ENCODE results near the gene SAMD14. TPM values are rescaled to one million over a fixed set of nuclear protein-coding genes. Genes with fewer than 3 reads are reported as not detected.

The SAMD14 gene
- total RNA-seq, 1 donor = 1.1 TPM

DNA sequence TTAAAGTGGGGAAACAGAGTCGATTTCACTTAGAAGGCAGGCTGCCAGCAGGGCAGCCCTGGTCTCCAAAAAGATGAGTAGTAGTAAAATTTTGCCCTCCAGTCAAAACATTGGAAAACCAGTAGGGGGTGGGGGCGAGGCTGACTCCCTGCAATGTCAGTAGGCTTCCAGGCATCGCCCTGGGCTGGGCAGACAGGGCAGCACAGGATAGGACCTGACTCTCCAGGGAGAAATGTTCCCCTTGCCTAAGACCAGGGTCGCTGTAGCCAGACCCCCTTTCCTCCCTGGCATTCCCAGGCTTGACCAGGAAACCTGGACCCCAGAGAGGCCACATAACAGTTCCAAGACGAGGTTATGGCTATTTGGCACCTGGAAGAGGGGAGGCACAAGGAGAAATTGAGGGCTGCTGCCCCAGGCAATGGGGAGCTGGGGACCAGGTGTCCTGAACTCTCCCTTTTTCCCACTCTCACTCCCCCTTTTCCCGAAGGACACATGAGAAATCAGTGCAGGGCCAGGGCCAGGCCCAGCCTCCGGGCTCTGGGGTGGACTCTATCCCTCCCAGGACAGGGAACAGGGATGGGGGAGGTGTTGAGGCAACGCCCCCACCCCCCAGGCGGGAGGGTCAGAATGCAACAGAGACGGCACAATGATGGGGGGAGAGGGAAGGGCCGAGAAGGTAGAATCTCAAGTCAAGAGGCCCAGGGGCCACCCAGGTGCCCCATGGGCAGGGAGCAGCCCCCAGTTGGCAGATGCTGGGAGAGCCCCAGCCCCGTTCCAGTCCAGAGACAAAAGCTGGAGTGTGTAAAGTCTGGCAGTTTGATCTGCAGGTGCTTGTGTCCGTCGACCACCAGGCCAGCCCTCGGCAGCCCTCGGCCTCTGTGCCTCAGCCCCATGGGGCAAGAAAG is 4.5 kb upstream of the SAMD14 start:
- DNase-seq (ENCODE audit: low read depth in 2 of 3, low spot score in 2 of 3) = no peak

DNA sequence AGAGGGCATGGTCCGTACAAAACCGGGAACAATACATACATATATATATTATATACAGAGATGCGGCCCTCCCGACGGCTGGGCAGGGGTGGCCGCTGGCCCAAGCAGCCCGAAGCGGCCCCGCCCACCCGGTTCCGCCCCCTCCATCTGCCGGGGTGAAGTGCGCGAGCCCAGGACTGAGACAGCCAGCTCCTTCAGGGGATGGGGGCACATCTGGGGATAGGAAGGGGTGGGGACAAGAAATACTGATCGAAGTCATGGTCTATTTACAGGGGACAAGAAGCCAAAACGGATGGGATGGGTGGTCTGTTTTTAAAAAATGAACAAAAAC is 3.8 kb upstream of the SAMD14 start:
- DNase-seq (ENCODE audit: low read depth in 2 of 3, low spot score in 2 of 3) = no peak

DNA sequence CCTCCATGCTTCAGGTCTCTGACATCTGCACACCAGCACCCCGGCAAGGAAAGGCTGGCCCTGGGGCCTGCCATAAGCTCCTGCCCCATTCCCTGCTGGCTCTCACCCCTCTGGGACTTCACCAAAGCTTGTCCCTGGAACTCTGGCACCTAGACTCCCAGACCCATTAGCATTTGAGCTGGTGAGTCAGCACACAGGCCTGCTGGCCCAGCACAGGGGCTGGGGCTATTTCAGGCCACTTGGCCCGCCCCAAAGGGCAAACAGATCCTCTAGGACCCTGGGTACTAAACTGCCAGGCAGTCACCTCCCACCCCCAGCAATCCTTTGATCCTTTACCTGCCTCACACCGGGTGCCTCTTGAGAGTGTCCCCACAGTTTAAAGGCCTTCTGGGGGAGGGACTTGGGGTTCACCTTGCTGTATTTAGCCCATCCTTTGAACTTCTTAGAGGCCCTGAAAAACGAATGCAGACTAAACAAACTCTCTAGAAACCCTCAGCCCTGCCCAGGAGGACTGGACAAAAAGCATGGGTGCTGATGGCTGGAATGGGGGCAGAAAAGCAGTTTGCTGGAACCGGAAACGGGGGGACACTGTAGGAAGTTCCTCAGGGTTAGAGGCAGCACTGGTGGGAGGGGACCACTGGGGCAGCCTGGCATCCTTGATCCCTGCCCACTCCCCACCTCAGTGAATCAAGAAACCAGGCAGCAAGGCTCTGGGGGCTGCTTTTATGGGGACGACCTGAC is 3.2 kb upstream of the SAMD14 start:
- no peak for DNase-seq (ENCODE audit: low read depth in 2 of 3, low spot score in 2 of 3)

DNA sequence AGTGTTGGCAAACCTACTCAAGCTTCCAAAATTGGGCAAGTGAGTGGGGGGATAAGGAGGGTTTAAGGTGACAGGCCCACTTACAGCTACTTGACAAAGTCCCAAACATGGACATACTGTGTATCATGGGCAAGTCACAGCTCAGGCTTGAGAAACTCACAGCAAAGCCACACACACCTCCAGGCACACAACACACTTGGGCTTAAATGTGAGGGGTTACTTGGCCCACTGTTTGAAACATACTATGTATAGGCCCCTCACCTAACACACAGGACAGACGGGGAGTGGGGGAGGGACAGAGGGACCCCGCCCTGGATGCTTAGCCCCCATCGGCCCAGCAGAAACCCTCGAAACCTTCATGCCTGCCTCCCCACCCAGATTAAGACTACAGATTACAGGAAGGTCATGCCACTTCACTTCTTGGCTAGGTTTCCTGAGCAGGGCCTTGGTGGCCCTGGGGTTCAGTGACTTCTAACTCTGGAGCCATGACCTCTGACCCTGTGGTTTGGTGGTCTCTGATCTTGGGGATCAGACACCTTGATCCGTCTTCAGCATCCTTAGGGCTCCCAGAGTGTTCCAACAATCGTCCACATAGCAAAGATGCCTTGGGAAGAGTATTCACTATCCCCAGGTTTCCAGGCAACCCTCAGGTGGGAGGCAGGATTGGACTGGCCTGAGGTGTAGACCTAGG is 2.3 kb upstream of the SAMD14 start:
- DNase-seq (ENCODE audit: low read depth in 2 of 3, low spot score in 2 of 3) = no peak

DNA sequence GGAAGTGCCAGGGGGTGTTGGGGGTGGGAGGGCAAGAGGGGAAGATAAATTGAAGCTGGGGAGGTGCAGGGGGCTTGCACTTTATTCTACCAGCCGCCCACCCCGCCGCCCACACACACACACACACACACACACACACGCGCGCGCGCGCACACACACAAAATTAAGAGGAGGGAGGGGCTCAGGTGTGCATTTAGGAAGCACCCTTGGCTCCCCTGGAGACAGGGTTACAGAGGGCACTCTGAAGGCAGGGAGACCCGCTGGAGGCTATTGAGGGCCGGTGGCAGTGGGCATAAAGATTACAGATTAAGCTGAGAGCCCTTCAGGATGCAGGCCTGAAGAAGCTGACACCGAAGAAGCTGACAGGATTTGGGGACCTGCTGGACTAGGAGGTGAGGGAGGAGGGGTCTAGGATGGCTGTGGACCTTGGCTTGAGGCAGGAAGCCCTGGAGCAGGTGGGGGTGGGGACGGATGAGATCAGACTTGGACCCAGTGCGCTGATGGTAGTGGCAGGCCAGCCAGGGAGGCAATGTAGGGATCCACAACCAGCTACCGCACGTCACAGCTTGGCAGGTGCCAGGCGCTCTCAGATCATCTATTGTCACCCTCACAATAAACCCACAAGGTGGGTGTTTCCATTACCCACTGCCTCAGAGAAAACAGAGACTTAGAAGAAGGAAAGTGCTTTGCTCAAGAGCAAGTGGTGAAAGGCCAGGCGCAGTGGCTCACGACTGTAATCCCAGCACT is 772 bp upstream of the SAMD14 start:
- no peak for DNase-seq (ENCODE audit: low read depth in 2 of 3, low spot score in 2 of 3)

DNA sequence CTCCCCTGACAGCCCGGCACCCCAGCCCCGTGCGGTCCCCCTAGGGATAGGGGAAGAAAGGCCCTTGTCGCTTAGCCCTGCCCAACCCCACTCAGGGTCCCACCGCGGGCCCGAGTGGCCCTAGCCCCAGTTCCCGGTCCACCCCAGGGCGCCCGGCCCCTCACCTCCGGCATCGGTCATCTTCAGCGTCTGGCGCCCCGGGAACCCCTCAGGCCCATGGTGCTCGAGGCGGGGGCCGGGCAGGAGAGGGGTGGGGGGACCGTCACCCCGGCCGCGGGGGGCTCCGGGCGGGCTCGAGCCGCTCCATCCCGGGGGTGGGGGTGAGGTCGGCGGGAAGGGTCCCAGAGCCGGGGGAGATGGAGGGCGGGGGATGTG is 620 bp downstream of the SAMD14 start:
- no peak for DNase-seq (ENCODE audit: low read depth in 2 of 3, low spot score in 2 of 3)

DNA sequence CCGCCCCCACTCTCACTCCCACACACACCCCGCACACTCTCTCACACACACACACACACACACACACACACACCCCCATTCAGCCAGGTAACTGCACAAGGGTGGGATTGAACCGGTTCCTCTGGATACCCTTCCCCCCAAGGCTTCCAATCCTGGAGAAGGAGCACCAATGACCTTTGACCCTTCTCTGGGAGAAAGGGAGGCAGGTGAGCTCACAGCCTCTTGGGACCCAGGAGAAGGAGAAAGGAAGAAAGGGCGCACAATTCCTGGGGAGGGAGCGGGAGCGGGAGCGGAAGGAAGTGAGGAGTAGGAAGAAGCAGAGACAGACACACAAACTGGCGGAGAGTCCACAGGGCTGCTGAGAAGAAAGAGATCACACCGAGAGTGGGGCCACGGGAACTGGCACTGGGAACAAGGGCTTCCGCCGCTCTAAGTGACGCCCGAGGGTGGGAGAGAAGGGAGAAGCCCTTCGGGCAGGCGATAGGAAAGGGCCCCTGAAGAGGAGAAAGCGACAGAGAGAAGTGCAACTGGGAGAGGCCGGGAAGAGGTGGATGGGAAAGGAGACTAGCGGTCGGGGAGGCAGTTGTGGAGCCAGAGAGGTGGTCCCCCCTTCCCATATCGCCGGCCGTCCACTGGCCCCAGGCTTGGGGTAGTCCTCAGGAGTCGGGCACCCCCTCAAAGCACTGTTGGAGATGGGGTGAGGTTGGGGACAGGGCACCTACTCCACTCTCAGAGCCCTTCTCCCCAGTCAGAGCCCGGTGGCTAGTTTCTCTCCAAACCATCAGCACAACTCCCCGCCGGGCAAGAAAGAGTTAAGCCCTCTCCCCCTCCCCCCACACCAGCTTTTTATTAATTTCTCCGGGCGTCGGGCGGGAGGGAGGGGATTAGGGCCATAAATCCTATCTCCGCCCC is 1.3 kb downstream of the SAMD14 start:
- DNase-seq (ENCODE audit: low read depth in 2 of 3, low spot score in 2 of 3) = no peak

DNA sequence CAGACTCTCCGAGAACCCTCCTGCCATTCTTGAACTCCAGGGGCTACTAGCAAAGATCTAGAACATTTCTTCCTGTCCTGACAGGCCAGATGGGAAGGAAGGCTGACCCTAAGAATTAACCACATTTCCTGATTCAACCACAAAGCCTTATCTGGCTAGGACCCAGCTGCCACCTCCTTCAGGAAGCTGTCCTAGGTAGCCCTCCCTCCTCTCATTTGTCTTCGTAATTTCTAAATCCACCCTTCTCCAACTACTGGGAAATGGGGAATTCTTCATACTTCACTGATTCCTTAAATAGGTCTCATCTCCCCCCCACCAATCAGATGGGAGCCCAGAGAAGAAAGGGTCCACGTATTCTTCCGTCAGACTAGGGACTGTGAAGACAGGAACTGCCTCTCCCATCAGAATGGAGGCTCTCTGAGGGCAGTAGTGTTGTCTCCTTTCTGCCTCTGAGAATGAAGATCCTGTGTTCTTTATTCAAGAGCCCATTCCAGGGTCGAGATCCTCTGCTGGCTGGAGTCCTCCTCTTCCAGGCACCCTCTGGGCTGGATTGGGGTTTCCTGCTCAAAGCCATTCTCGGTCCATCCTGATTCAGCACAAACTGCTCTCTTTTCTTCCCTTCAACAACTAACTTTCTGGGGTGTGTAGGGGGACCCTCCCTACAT is 2.1 kb downstream of the SAMD14 start:
- peak in 2 of 3 donors; percentile 67 to 72 for DNase-seq (ENCODE audit: low read depth in 2 of 3, low spot score in 2 of 3)

DNA sequence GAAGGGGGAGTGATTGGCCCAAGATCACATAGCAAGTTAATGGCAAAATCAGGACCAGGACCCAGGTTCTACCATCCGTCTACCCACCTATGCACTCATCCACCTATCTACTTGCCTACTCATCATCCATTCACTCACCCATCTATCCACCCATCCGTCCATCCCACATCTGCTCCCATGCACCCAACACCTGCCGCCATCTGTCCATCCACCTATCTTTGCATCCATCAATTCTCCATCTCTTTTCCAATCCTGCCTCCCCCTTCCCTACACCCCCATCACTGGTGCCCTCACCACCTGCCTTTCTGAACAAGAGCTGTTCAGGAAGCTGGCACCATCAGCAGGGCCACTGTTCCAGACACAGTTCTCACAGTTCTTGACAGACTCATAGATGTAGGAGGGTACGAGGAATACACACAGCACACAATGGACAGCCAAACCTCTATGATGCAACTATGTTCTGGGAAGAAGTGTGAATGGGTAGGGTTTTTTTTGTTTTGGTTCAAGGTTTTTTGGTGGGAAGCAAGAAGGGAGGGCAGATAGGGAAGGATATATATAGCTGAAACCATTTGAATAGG is 4.5 kb downstream of the SAMD14 start:
- DNase-seq (ENCODE audit: low read depth in 2 of 3, low spot score in 2 of 3) = no peak

DNA sequence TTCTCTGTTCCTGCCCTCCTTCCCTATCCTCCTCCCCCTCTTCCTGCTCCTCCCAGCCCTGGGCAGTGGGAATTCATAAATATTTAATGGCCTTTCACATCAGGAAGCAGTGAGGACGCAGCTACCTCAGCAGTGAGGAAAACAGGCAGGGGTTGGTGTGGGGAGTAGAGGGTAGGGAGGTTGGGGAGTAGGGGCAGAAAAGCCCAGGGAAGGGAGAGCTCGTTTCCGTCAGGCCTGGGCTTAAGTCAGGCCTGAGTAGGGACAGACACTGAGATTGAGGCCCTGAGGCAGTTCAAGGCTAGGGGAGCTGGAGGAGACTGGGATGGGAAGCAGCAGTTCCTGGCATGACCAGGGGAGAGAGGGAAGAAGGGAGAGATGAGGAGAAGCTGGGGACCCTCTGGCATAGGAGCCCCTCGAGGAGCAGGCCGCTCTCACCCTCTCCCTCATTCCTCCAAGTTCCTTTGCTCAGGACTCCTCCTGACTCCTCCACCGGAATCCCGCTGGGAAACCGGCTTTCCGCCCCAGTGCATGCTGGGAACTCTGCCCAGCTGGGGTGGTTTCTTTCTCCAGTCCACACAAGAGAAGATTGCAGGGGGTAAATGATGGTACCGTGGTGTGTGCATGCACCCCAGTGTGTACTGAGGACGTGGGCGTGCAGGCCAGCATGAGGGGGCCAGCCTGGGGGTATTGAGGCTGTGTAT is 6.2 kb downstream of the SAMD14 start:
- DNase-seq (ENCODE audit: low read depth in 2 of 3, low spot score in 2 of 3) = no peak

DNA sequence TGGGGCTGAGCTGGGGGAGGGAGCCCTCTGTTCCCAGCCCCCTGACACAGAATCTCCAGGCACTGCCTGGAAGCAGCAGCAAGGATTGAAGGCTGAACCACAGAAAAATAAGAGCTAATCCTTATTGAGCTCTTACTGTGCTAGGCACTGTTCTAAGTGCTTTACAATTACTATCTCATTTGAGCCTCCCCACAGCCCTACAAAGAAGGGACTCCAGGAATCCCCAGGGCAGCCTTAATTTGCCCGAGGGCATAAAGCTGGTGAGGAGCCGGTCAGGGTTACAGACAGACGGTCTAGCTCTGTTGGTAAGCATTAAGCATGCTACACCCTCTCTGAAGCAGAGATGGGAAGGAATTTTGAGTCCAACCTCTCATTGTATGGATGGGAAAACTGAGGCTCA is 7.0 kb downstream of the SAMD14 start:
- no peak for DNase-seq (ENCODE audit: low read depth in 2 of 3, low spot score in 2 of 3)

DNA sequence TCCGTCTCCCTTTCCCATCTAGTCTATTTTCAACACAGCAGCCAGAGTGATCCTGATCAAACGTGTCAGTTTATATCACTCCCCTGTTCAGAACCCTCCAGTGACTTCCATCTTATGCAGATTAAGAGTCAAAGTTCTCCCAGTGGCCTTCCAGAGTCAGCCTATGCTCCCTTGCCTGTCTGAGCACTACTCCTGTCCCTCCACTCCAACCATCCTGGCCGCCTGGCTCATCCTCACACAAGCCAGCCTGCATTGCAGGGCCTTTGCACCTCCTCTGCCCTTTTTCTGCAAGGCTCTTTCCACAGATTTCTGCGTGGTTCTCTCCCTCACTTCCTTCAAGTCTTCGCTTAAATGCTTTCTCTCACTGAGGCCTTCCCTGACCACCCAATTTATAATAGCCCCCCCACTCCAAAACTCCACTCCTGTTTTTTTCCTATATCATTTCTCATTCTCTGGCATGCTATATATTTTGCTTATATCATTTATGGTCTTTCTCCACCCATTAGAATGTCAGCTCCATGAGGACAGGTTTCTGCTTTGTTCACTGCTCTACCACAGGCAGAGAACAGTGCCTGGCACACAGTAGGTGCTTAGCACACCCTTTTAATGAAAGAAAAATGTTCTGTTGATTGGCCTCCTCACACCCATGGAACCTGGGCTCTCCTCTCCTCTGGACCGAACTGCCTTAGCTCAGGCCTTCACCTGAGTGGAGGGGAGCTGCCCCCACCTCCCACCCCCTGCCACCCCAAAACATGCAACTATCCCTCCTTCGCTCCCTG is 9.3 kb downstream of the SAMD14 start:
- no peak for DNase-seq (ENCODE audit: low read depth in 2 of 3, low spot score in 2 of 3)

DNA sequence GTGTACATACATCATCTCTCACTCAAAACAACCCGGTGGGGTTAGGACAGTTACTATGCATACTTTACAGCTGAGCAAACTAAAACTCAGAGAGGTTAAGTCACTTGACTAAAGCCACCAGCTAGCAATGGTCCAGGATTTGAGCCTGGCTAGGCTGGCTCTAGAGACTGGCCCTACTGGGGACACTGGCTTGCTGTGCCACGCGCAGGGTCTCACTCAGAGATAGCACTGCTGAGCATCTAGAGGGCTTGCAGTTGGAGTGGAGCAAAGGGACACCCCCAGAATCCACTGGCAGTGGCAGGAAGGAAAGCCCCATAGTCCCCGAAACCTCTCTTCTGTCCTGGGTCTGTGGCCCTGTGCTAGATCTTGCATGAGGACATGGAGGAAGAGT is 11.1 kb downstream of the SAMD14 start:
- no peak for DNase-seq (ENCODE audit: low read depth in 2 of 3, low spot score in 2 of 3)

DNA sequence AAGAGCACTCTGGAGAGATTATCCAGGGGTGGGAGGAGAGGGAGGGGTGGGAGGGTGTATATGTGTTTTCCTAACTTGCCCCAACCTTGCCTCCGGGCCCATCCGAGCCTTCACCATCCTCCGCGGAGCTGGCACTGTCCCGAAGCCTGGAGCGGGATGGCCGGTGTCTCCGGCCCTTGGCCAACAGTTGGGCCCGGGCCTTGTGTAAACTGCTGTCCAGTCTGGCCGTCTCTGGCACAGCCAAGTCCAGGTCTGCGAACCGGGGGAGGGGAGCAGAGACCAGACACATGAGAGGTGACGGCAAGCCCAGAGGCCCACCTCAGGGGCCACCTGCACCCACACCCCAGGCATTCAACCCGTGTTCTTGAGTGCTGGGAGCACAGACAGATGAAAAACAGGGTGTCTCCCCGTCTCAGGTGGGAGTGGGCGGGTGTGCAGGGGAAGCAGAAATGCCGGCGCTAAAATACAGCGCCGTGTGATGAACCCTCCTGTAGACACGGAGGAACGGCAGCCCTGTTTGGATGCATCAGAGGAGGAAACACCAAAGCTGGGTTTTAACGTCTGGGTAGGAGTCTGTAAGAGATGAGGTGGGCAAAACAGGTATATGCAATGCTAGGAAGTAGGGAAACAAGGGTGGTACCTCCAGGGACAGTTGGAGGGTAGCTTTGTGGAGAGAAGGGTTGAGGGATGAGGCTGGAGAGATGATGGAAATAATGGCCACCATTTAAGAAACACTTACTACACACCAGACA is 11.7 kb downstream of the SAMD14 start:
- no peak for DNase-seq (ENCODE audit: low read depth in 2 of 3, low spot score in 2 of 3)

DNA sequence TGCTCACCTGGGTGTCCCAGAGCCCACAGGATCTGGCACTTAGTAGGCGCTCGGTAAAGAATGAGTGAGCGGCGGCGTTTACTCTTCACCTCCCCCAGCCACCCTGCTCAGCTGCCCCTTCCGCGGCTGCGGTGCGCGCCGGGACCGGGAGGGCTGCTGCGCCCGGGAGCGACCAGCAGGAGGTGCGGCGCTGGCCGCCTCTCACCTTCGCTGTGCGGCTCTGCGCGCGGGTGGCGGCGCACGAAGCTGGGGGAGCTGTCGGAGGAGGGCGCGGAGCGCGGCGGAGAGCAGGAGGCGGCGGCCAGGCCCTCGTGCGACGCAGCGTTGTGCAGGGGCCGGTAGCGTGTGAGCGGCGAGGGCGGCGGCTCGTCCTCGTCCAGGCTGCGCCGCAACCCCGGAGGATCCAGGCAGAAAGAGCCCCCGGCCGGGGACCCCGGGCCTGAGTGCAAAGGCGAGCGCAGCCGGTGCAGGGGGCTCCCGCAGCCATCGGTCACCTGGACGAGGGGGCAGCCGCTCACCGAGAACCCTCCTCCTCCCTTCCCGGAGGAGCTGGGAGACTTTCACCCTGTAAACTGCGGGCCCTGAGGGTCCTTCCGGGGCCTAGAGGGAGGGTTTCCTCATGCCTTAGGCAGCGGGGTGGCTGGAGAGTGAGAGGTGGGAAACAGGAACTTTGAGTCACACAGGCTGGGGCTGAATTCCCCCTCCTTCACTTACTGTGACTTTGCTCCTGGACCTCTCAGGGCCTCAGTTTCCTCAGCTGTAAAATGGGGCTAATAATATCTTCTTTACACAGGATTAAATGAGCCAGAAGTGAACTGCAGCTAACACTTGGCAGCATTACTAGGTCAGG is 12.5 kb downstream of the SAMD14 start:
- peak; percentile 41 to 82 (median 76) for DNase-seq (ENCODE audit: low read depth in 2 of 3, low spot score in 2 of 3)

DNA sequence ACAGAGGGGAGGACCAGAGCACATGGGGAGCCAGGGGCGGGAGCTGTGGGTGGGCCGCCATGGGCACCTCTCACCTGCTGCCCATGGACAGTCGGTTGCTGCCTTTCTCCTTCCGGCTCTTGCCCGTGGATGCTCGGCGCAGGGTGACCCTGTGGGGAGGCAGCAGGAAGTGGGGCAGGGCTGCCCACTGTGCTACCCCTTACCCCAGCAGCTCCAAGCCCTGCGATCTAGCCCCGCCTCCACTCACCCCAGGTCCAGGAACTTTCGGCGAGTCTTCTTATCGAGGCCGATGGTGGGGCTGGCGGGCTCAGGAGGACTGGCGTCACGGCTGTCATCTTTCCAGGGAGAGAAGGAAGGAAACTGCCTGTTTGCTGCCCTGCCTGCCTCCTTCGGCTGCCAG is 14.2 kb downstream of the SAMD14 start:
- DNase-seq (ENCODE audit: low read depth in 2 of 3, low spot score in 2 of 3) = peak in 1 of 3 donors; percentile 37
